Effector CD4-positive, alpha-beta T cell (primary cell): ENCODE data around the gene DSCAM.
"Not testable (repeated sequence)": the region's sequence is repeated elsewhere in the genome, so short reads cannot be mapped to it uniquely, and the experiment has no call there.

Source experiments
- DNase-seq: peaks from one replicate; pipeline ENCODE4 v3.0.0-alpha.2; 2020

DSCAM gene

GRCh38 chr21:40377135-40377534, 469.8 kb downstream of the DSCAM start:
- no peak for DNase-seq

DNA sequence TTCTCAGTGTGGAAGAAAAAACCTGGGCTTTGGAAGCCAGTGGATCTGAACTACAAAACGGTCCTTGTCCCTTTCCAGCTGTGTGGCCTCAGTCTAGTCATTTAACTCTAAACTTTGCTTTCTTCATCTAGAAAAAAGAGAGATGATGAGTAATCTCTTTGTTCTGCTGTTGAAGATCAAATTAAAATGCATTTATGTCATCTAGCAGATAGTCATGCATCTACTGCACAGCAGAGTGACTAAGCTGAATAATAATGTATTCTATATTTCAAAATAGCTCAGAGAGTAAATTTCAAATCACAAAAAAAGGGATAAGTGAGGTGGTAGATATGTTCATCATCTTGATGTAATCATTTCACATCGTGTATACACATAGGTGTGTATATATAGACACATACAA, 473.2 kb downstream of the DSCAM start:
- DNase-seq = no peak

GRCh38 chr21:40372506-40372905, 474.5 kb downstream of the DSCAM start:
- DNase-seq = no peak

DNA sequence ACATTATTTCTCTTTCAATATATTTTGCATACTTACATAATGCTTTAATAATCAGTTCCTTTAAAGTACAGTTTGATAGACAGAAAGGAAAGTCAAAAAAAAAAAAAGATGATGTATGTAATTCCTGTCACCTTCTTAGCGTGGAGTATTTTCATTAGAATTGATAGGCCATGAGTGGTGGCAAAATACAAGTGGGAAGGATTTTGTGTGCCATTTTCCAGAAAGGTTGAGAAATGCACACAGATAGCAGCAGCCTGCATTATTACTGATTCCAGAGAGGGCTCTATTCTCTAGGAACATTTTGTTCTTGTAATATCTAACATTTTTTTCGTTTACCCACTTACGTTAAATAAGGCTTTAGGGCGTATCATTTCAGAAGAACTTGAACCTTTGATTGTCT, 475.6 kb downstream of the DSCAM start:
- DNase-seq = no peak

GRCh38 chr21:40356644-40357043, 490.3 kb downstream of the DSCAM start:
- no peak for DNase-seq

DNA sequence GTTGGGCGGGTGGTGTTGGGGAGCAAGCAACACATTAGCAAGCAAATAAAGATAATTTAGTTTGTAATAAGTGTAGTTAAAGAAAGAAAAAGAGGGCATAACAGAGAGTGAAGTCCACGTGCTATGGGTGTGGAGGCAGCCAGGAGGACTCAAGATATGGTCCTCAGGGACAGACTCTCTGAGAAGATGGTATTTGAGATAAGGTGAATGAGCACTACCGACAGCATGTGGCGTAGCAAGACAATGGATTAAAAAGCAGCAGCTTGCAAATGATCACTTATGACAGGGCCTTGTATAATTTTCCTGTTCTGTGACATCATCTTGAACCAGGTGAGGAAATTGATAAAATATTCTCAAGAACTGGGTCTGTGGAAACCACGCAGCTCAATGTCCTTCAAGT, 491.9 kb downstream of the DSCAM start:
- no peak for DNase-seq

GRCh38 chr21:40351006-40351405, 496.0 kb downstream of the DSCAM start:
- no peak for DNase-seq

DNA sequence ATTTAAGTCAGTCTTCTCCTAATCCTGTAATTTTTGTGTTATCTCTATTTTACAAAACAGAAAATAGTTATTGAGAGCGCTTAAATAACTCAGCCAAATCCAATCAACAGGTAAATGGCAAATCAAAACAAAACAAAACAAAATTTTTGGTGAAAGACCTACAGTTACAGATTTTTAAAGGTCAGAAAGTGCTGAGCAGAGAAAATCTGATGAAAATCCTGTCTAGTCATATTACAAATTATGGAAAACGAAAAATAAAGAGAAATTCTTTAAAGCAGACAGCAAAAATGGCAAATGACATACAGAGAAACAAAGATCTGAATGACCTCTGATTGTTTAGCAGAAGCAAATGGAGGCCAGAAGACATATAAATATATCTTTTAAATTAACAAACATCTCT, 497.4 kb downstream of the DSCAM start:
- no peak for DNase-seq

- no peak for DNase-seq
Measured at GRCh38 chr21:40345711-40346321, 501.1 kb downstream of the DSCAM start.

DNA sequence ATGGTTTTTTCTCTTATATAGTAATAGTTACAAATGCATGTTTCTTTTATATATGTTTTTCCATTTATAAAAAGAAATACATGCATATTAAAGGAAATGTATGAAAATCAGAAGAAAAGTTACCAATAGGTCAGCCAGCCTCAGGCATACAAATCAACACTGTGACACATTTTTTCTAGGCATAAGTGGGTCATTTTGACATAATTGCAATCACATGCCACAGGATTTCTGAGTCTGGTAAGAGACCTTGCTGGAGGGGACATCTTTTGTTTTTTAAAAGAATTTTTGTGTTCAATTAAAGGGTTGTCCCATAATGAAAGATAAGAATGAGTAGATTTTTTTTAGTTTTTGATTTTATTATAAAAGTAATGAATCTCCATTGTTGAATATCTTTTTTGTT, 506.6 kb downstream of the DSCAM start:
- no peak for DNase-seq

GRCh38 chr21:40339050-40339449, 507.9 kb downstream of the DSCAM start:
- DNase-seq = no peak

- DNase-seq = no peak
Measured at GRCh38 chr21:40337981-40338380, 509.0 kb downstream of the DSCAM start.

DNA sequence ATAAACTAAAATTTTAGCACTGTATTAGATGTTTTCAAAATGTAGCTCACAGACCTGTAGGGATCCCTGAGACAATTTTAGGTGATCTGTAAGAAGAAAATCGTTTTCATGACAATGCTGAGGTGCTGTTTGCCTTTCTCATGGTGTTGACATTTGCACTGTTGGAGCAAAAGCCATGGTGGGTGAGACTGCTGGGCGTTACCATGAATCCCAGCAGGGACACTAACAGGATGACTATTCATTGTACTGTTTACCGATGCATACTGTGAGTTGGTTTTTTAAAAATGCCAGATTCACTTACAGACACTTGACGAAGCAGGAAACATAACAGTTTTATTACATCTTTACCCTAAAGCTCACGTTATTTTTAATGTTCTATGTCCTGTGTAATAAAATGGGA, 511.3 kb downstream of the DSCAM start:
- no peak for DNase-seq

DNA sequence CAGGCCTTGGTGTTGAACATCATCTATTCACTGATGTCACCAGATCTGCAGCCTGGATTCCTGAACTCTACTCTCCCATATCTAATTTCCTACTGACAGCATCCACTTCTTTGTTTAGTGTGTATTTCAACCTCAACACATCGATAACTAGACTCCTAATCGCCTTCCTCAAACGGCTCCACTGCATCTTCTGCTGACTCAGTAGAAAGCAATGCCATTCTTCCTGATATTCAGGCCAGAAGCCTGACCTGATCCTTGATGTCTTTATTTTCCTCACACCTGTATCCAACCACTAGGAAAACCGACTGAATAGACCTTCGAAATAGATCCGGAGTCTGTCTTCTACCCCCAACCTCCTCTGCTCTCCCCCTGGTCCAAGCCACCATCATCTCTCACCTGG, 512.8 kb downstream of the DSCAM start:
- no peak for DNase-seq

- DNase-seq = no peak
Measured at GRCh38 chr21:40333731-40334130, 513.2 kb downstream of the DSCAM start.

GRCh38 chr21:40331804-40332203, 515.2 kb downstream of the DSCAM start:
- DNase-seq = no peak

- no peak for DNase-seq
Measured at GRCh38 chr21:40331172-40331571, 515.8 kb downstream of the DSCAM start.

DNA sequence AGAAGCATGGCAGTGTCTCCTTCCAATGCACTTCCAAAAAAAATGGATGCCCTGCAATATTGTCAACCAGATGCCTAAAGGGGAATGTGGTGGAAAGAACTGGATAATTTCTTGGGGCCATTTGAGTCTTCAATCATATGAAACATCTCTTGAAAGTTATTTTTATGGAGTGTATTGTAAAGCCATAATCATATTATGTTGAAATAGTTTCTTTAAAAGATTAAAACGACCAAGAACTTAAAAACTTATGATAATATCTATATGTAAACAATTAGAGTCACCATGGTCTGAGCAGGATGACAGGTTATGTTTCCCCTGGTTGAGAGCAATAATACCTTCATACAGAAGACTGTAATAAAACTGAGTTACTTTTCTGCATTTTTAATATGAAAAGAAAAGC, 522.6 kb downstream of the DSCAM start:
- no peak for DNase-seq

GRCh38 chr21:40320718-40321117, 526.2 kb downstream of the DSCAM start:
- DNase-seq = not testable (repeated sequence)

GRCh38 chr21:40318371-40318770, 528.6 kb downstream of the DSCAM start:
- DNase-seq = no peak

- DNase-seq = no peak
Measured at GRCh38 chr21:40316104-40316503, 530.9 kb downstream of the DSCAM start.

DNA sequence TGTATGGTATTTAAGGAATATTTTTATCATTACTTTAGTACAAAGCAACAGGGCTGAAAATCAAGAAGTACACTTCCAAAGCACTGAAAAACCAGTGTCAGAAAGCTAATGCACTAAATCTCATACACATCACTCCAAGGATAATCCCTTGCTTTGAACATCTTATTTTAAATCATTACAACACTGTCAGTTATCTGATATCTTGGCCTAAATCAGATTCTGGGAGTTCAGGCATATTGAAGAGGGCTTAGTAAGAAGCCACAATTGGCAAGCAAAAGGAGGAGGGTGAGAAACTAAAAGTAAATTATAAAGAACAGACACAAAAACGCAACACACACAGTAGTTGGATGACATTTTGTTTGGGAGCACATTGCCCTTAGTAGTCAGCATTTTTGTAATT, 531.3 kb downstream of the DSCAM start:
- no peak for DNase-seq

DNA sequence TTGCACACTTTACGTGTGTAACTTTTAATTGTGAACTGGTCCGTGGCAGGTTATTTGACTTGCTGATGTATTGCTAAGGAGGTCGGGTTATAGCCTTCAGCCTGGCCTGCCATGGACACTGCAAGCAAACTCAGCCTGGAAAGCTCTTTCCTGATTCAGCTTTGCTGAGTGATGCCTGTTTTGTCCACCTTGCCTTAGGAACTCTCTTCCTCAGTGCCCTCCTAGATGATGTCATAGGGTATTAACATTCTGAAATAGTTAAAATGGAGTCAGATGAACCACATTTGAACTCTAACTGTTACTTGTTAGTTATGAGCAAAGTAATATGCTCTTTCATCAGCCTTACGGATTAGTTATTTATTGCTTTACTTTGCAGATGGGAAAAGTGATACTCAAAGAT, 533.7 kb downstream of the DSCAM start:
- DNase-seq = no peak

DNA sequence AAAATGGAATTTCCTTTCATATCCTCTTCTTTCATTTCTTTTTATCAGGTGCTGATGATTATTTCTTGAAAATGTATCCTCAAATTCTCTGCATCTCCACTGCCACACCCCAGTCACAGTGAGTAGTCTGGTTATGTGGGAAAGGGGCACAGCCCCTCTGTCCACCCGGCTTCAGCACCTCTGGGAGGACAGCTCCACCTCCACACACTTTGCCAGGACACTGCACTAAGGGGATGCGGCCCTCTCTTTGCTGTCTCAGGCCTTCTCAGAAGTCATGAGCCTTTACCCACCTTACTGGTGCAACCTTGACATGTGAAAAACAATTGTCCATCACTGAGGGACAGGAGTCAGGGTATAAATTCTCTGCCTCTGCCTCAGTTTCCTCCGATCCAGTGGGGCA, 546.7 kb downstream of the DSCAM start:
- DNase-seq = no peak

DNA sequence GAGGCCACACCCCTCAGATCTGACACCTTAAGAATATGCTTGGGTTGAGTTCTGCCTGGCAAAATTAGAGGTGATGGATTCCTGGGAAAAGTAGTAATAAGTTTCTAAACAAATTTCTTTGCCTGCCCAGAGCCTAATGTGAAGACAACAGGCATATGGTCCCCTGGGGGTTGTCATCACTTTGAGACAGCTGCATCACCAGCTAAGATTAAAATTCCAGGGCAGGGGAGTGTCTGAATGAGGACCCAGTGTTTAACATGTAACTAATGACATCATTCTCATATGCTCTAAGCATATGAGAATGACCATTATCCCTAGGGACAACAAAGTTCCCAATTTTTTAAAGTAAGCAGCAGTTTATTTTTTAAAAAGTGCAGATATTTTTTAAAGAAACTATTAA, 547.5 kb downstream of the DSCAM start:
- DNase-seq = no peak

DNA sequence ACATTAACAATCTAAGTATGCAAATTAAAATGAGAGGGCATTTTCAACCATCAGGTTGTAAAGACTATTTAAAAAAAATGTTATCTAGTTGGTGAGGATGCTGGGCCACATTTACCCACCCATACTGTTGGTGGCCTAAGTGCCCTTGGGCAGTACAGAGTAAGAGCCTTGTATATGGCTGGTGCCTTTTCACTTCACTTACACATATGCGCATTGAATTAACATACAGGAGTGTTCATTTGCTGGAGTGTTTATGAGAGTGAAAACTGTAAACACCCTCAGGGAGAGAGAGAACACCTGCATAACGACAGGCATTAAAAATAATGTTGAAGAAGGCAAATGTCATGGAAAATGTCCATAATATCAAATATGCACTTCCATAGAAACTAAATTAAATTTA, 552.6 kb downstream of the DSCAM start:
- DNase-seq = no peak
